GM13977 (cell line): ENCODE data around the gene PCK1.

Experiments used
- DNase-seq: peaks from one replicate; pipeline ENCODE4 v3.0.0; 2012; ENCODE audit warnings: low spot score
- CTCF ChIP-seq: IDR thresholded peaks from 2 replicates; pipeline ENCODE4 v1.5.1; 2012; ENCODE audit warnings: mild to moderate bottlenecking, control low read depth; ENCODE audit not compliant: insufficient read depth; ENCODE audit errors: extremely low read depth, missing control alignments
- in situ Hi-C: fragments of 300-500 bp; cut with MboI; formaldehyde crosslinking; loops from one replicate; pipeline ENCODE4 v1.12.0; 2022; ENCODE audit warnings: low sequenced_read_pairs, low pct_unique_long_range_greater_than_20kb, mixed read lengths, inconsistent platforms; ENCODE audit not compliant: unreplicated experiment

PCK1 gene

DNA sequence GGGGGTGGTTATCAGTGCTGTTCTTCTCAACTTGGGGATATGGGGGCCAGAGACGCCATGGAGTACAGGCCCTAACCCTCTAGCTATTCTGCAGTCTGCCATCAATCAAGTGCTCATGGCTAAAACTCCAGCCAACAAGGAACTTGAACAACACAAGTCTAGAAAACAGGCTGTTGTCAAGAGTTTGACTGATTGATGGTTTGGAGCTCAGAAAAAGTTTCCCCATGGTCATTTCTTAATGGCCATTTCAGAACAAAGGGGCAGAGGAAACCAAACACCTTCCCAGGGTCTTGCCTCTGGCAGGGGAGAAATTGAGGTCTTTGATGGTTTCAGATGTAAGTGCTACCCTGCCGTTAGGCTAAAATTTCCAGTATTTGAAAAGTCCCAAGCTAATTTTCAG lies 15.1 kb downstream of the PCK1 start:
- in situ Hi-C loops, result no loop called here
- no peak for DNase-seq
- TF ChIP-seq CTCF, result no peak

DNA sequence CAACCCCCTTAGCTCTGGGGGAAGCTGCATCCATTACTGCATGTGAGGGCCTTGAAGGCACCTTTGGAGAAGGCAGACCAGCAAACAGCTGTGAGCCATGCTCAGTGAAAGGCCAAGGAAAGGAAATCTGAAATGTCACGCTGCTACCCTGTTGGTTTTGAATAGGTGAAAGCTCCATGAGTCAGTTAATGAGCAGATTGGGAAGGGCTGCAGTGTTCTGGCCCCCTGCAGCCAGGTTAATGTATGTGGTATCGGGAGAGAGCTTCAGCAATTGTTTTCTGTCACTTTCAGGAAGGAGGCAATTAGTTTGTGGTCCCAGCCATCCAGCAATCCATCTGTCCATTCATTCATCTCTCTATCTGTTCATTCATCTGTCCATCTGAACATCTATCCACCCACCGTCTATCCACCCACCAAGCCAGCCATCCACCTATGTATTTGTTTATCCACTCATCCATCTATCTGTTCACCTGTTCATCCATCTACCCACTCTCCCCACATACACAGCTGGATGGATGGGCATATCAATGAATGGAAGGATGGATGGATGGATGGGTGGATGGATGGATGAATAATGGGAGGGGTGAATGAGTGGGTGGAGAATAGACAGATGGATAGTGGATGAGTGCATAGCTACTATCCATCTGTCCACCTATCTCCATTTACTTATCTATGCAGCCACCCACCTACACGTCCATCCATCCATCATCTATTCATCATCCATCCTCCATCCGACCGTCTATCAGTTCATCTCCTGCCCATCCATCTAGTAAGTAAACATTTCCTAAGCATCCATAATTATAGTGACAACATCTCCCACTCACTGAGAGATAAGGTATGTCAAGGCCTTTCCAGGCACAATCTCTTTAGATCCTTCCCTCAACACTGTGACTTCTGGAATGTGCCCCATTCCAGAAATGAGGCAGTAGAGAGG lies 16.0 kb downstream of the PCK1 start:
- TF ChIP-seq CTCF, result no peak
- no peak for DNase-seq
- in situ Hi-C loops, result no loop called here

DNA sequence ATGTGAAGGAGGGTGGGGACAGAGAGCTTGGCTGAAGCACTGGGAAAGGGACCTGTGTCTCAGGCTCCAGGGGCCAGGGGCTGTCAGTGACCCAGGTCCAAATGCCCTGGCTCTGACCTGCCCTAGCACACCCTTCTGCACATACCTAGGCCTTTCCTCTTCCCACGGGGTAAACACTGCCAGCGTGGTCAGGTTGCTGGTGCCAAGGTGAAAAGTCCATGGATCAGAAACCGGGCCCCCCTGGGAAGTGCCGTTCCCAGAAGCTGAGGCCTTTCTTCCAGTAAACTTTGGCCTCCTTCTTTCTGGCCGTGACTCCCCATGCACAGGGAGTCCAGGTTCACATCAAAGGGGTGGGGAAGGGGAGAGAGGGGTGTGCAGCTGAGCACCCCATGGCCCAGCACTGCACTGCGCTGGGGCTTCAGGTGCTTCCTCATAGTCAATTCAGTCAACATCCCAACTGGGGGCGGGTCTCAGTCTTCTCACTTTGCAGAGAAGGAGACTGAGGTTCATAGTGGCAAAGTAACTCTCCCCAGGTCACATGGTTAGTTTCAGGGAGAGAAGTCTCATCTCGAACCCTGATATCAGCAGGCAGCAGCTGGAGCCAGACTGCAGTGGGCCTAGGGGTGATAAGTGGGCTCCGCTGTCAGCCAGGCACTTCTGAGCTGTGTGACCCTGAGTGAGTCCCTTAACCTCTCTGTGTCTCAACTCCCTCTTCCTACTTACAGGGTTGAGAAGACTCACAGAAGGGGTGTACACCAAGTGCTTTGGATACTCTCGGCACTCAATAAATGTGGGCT lies 17.0 kb downstream of the PCK1 start:
- DNase-seq, result no peak
- in situ Hi-C loops, result no loop called here
- TF ChIP-seq CTCF, result no peak

DNA sequence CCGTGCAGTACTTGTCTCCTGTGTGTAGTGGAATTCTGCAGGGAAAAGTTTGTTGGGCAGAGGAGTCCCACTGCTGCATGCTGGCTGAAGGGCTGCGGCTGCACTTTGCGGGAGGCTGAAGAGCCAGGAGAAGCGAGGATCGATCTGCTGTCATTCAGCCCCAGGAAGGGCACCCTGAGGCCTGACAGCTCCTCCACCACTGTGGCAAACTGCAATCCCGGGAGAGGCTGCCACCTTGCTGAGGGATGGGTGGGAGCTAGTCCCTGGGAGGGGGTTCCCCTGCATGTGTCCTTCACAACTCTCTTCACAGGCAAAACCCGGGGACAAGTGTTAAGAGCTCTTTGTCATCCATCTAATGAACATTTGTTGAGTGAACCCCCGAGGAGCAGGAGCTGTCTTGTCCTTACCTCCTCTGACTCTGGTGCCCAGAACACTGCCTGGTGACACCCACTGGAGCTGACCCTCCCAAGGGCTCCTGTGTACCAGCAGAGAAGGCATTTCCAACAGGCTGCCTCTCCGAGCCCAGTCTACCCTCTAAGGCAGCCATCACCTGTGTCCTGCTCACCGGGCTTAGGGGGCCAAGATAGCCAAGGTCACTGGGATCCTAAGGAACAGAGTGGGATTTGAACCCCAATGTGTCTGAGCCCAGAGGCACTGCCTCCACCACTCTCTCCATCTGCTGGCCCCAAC lies 17.7 kb downstream of the PCK1 start:
- no peak for TF ChIP-seq CTCF
- DNase-seq, result no peak
- in situ Hi-C loops, result no loop called here

GRCh38 chr20:57579331-57579897 lies 18.5 kb downstream of the PCK1 start:
- no peak for TF ChIP-seq CTCF
- in situ Hi-C loops, result no loop called here

DNA sequence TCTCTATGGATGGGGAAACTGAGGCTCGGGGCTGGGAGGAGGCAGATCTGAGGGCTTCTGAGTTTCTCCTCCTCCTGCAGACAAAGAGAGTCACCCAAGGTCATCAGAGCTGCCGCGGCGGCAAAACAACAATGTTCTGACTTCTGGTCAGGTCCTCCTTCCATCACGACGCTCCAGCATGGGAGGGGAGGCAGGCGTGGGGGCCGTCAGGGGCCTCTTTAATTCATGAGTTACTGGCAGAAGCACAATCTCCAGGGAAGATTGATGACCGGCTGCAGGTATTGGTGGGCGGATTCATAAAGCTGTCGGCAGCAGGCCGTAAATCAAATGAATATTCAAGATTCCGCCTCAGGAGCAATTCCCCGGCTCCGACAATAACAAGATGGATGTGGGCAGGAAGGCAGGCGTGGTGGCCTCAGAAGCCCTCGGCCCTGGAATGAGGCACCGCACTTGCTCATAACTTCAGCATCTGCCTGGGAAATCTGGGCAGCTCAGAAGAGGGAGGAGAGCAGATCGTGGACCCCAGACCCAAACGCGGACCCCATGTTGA lies 19.1 kb downstream of the PCK1 start:
- no peak for TF ChIP-seq CTCF
- no peak for DNase-seq
- in situ Hi-C loops, result no loop called here

More at GRCh38 chr20:57579331-57579897, 18.5 kb downstream of the PCK1 start:
- DNase-seq, result no peak
